A549 treated with AZD2906 at 1 μM for 4 hours (cell line): ENCODE measurements around the gene MAMDC2. TPM values are rescaled to one million over a fixed set of nuclear protein-coding genes. Genes with fewer than 3 reads are reported as not detected.

Experiments used
- total RNA-seq: library from RNA; stranded (reverse); fragments of 200-300 nt; extraction: Qiagen RNA extraction; gene quantifications from 5 replicates; pipeline ENCODE4 v1.2.3, GENCODE V29; 2022

Gene MAMDC2
- 0.16 to 0.39 TPM (median 0.25 TPM) in 5 replicates for total RNA-seq

DNA sequence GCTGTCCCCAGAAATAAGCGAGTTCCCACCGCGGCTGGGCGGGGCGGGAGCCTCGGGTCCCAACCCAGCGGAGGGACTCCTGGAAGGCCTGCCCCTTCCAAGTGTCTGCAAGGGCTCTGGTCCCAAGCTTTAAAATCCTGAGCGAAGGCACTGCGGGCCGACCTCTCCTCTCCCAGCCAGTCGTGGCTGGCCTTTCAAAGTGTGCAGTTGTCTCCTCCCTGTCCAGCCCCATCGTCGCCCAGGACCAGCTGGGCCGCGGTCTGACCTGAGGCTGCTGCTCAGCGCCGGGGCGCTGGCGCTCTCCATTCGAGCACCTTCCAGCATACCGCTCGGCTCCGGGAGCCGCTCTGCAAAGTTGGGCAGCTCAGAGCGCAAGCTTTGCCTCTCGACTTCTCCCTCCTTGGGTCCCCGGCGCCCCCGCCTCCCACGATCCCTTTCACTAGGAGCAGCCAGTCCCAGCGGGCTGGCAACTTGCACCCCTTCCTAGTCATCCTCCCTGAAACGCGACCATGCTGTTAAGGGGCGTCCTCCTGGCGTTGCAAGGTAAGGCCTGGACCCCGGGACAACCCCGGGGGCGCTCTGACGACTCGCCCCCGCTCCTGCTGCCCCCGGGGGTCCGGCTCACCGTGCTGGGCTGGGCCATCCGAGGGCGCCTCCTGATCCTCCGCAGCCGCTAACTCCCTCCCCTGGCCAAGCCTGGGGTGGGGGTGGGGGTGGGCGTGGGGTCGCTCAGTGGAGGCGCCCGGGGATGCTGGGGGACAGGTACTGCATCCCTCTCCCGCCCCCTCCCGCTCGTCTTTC, at the start of gene MAMDC2:
TSS of gene MAMDC2 (plus strand) at position 160 of the 801 bp plus-strand sequence. CDS start at position 510, 350 bp downstream.

GRCh38 chr9:70258692-70259511, 215.3 kb downstream of the MAMDC2 start, which contains the start of gene SMC5:
Gene SMC5, plus strand, starts transcription at chr9:70258978. Its CDS starts 101 bp downstream, at chr9:70259079.

Other genes with a start within 250 kb of the MAMDC2 start
- gene CFAP95, start 223.0 kb upstream of the MAMDC2 start, total RNA-seq = 0.12 TPM in 1 of 5 replicates, not detected in the others
- gene SMC5, start 215.1 kb downstream of the MAMDC2 start, total RNA-seq = 11.7 to 19.2 TPM (median 15.8 TPM) in 5 replicates